ENCODE results near the gene DNAJC1.

DNA sequence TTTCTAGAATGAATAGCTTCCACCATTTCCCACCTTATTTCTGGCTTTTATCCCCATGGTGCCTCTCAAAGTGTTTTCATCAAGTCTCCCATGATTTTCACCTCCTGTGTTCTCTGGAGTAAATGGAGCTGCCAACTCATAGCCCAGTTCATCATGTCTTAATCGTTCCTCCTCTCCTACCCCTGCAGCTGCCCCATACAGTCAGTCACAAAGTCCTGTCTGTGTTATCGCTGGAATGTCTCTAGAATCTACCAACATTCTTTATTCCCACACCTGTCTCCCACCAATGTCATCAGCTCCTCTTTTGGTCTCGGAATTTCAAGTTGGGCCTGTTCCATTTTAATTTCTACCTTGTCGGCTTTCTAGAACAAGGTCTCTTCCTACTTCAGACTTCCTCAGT, 290.6 kb downstream of the DNAJC1 start:
- TF ChIP-seq, protein P1, sequence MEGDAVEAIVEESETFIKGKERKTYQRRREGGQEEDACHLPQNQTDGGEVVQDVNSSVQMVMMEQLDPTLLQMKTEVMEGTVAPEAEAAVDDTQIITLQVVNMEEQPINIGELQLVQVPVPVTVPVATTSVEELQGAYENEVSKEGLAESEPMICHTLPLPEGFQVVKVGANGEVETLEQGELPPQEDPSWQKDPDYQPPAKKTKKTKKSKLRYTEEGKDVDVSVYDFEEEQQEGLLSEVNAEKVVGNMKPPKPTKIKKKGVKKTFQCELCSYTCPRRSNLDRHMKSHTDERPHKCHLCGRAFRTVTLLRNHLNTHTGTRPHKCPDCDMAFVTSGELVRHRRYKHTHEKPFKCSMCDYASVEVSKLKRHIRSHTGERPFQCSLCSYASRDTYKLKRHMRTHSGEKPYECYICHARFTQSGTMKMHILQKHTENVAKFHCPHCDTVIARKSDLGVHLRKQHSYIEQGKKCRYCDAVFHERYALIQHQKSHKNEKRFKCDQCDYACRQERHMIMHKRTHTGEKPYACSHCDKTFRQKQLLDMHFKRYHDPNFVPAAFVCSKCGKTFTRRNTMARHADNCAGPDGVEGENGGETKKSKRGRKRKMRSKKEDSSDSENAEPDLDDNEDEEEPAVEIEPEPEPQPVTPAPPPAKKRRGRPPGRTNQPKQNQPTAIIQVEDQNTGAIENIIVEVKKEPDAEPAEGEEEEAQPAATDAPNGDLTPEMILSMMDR (IDR thresholded peaks at IDR 0.05; ENCODE audit: insufficient read depth, low read depth, low read length): no peak
- no peak for TF ChIP-seq EZH2 (IDR thresholded peaks at IDR 0.05; ENCODE audit: insufficient read depth, low read length)

Data from astrocyte (in vitro differentiated cells and primary cell).